GM12891 (cell line): Measurements from ENCODE around the gene OCSTAMP.

Experiments used
- POLR2A ChIP-seq: IDR thresholded peaks from 2 replicates; pipeline ENCODE4 v1.6.1; 2011; ENCODE audit warnings: low read depth, low read length, control low read depth
- POLR2AphosphoS5 ChIP-seq: IDR thresholded peaks from 2 replicates; pipeline ENCODE4 v1.6.1; 2011; ENCODE audit warnings: low read depth, low read length, control low read depth
- TAF1 ChIP-seq: IDR thresholded peaks from 2 replicates; pipeline ENCODE4 v1.6.1; 2011; ENCODE audit warnings: low read depth, low read length, control low read depth

DNA sequence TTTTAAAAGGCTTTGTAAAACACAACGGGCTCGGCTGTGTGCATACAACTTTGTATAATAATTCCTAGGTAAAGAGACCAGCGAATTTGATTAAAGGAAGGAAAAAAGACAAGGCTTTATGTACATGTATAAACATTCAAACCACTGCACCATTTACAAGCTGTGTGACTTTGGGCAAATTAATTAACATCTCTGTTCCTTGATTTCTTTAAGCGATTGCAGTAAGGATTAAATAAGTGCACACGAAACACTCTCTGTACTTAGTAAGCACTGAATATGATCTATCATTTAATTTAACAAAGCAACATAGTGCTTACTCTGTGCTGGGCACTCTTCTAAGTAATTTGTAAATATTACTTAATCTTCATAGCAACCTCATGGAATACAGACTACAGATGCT, 19.5 kb upstream of the OCSTAMP start:
- TF ChIP-seq POLR2AphosphoS5 (no peak), POLR2A (no peak), TAF1 (no peak)
